HG02623 (cell line): ENCODE measurements around the gene SLC23A3.

Experiments used
- ATAC-seq: cut with Tn5 transposase; IDR thresholded peaks from one replicate; pipeline ENCODE4 v1.9.1; 2021; ENCODE audit warnings: moderate library complexity; ENCODE audit not compliant: unreplicated experiment

SLC23A3 gene

GRCh38 chr2:219176818-219177551 is 7.2 kb upstream of the SLC23A3 start, which contains the start of gene CNPPD1:
CNPPD1 (minus strand) TSS chr2:219176925; CDS start chr2:219176828, 97 bp downstream.
- peak; percentile 63 for ATAC-seq

DNA sequence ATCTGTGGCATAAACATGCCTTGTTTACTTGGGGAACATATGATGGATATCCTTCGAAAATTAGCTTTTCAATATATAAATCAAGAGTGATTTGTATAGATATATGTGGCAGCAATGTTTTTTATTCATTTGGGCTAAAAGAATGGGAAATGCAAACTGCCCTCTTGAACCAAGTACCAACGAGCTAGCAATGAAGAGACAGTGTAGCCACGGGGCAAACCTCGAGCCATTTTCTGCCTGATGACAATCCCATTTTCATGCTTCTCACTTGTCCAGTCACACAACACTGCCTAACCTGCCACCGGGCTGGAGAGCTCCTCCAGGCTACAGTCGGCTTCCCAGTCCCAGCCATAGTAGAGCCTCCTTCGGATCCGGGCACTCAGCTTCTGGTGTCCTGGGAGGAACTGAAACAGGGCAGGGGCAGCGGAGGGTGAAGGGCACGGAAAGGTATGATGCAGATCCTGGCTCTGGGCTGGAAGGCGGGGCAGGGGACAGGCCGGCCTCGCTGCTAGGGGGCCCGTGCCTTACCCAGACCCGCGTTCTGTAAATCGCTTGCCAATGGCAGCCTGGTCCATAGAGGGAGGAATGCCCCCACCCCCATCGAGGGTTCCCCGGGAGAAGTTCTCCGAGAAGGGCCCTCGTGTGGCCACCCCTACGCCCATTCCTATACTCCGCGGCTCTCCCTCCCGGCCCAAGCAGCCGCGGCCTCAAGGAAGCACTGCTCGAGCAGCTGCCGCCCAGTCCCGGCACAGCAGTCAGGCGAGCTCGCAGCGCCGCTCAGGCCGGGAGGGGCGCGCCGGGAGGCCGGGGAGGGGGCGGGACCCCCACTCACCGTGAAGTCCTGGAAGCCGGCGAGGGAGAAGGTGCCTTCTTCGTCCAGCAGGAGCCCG is 6.3 kb upstream of the SLC23A3 start:
- ATAC-seq = peak; percentile 18

DNA sequence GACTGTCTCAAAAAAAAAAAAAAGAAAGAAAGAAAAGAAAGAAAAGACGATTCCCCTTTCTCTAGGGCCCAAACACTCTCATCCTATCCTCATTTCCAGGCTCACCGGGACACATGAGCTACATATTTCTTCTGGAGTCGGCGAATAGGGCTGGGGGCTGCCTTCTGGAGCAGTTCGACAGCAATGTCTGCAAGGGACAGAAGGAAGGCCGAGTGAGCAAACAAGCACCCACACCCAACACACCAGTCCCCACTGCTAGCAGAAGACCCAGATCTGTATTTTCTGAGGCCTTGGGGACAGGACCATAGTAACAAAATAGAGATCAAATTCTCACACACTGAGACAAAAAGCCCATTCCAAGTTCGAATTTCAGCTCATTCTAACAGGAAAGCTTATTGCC is 5.7 kb upstream of the SLC23A3 start:
- no peak for ATAC-seq

GRCh38 chr2:219174801-219175200 is 5.0 kb upstream of the SLC23A3 start:
- ATAC-seq = no peak

- ATAC-seq = no peak
Observed at GRCh38 chr2:219174146-219174545, 4.3 kb upstream of the SLC23A3 start.

DNA sequence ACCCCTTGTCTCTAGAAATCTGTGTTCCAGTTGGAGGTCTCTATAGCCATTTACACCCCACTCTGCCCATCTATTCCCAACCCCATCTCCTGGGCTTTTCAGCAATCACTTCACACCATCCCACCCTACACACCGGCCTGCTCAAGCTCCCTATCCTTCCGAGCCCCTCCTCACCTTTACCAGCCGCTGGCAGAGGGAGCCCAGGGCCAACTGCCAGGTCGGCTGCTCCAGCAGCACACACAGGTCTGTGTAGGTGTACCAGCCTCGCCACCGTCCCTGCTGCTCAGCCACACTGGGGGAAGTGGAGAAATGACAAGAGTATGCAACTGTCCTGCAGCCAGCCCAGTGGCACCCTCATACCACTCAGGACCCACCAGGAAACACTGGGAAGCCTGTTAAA is 3.3 kb upstream of the SLC23A3 start:
- no peak for ATAC-seq

DNA sequence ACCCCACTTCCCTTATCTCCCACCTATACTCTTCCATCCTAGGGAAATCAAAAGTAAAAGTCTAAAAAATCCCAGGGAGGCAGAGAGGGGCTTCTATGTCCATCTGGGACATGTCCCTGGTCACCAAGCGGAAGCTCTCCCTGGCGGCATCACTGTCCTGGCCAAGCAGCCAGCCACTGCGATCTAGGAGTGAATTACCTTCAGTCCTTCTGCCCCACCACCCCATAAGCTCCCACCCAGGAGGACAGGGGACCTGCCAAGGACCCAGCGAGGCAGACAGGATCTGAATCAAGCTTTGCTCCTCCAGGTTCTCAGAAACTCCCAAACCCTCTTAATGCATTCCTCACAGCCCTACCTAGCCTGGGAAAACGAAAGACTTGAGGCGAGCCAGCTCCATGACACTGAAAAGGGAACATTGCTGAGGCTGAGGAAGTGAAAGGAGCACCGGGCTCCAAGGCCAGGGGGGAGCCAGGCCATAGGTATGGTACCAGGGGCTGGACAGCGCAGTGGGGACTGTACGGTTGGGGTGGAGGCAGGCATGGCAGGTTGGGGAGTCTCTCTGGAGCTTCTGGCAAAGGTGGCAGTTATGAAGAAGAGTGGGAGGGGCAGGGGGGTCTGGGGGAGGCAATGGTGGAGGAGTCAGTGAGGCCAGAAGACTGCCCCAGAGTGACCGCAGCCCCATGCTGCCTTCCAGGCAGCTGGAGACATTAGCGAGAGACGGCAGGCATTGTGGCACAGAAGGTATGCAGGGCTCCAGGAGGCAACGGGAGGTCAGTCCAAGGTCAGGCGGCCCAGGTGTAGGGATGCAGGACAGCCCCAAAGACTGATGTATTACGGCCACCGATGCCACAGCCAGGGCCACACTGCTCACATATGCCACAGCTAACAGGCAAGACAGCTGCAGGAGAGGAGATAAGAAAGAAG is 2.7 kb upstream of the SLC23A3 start:
- ATAC-seq = no peak

DNA sequence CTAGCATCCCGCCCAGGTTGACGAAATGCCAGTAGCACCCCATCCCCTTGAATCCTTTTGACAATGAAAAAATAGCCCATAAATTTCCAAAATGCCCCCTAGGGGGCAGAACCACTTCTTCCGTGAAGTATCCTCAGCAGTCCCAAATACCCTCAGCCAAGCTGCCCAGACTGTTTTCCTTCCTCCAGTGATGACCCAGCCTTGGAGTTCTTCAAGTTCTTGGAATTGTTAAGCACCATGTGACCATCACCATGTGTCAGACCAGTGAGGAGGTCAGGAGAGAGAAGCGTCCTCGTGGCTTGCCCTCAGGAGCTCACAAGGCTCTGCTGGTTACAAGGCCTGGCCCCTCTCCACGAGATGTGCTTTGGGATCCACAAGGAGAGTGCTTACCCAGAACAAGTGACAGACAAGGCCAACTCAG is 1.4 kb upstream of the SLC23A3 start:
- ATAC-seq = no peak

DNA sequence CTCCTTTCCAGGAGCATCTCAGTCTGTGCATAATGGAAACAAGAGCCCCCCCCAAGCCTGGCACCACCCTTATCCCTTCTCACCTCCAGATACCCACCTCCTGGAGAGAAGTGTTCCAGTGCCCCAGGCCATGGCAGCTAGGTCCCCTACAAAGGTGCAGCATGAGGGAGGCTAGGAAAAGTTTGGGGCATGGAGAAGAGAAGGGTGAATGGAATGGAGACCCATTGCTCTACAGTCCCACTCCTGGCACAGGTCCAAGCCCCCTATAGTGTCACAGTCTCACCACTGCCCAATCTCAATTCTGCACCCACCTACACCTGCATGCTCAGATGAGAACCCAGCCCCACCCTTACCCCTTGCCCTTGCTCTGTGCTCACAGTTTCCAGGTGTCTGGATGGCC is 897 bp downstream of the SLC23A3 start:
- no peak for ATAC-seq

GRCh38 chr2:219168526-219168925 is 1.3 kb downstream of the SLC23A3 start:
- ATAC-seq = no peak

DNA sequence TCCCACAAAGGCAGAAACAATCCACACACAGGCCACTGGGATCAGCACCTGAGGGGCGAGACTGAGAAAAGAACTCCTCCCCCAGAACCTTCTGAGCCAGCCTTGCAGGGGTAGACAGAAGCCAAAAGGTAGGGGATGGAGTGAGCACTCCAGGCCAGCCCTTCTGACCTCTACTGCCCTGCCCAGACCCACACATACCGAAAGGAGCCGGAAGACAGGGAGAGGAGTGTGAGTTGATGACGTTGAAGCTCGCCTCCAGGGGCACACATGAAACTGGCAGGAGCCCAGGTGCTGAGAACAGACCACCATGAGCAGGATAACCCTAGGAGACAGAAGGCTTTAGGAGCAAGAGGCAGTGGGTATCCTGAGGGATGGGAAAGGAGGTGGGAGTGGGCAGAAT is 1.8 kb downstream of the SLC23A3 start:
- ATAC-seq = no peak

DNA sequence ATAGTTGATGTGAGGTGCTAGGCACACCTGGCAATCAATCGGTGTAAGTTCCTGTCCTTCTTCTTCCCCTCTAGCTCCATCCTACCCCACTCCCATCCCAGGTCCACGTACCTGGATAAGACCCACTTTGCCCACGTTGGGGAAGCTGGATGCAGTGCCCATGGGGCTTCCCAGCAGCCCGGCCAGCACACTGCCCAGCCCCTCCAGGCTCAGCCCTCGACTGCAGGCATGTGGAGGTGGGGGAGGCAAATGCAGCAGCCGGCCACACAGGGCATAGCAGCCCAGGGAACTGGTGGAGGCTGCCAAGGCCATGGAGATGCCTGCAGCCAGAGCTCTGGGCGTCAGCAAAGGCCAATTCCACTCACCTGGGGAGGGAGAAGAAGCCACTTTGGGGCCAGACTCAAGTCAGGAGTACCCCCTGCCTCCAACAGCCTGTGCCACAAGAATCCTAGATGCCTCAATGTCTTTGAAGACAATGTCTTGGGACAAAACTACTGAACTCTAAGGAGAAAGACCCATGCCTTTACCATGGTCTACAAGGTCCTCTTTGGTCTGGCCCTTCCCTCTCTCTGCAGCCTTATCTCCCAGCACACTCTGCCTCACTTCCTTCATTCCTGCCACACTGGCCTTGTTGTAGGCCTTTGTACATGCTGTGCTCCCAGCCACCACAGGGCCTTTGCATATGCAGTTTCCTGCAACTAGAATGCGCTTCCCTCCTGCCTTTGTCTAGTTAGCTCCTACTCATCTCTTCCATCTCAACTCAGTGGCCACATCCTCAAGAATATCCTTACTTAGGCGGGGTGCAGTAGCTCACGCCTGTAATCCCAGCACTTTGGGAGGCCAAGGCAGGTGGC is 4.5 kb downstream of the SLC23A3 start:
- no peak for ATAC-seq

GRCh38 chr2:219163156-219163555 is 6.7 kb downstream of the SLC23A3 start:
- ATAC-seq = no peak

DNA sequence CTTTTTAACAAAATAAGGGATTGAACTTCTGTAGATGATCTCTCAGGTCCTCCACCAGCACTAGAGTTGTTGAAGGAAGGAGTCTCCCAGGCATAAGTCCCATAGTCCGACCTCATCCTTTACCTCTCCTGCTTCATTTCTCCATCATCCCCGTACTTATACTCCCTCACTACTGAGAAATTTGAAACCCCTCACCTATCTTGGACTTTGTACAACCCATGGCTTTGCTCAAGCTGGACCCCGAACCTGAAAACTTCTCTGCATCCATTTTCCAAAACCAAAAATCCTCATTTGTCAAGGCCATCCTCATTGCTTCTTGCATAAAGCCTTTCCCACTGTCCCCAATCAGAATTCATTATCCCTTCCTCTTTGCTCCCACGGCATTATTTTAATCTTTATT is 8.7 kb downstream of the SLC23A3 start:
- ATAC-seq = no peak

DNA sequence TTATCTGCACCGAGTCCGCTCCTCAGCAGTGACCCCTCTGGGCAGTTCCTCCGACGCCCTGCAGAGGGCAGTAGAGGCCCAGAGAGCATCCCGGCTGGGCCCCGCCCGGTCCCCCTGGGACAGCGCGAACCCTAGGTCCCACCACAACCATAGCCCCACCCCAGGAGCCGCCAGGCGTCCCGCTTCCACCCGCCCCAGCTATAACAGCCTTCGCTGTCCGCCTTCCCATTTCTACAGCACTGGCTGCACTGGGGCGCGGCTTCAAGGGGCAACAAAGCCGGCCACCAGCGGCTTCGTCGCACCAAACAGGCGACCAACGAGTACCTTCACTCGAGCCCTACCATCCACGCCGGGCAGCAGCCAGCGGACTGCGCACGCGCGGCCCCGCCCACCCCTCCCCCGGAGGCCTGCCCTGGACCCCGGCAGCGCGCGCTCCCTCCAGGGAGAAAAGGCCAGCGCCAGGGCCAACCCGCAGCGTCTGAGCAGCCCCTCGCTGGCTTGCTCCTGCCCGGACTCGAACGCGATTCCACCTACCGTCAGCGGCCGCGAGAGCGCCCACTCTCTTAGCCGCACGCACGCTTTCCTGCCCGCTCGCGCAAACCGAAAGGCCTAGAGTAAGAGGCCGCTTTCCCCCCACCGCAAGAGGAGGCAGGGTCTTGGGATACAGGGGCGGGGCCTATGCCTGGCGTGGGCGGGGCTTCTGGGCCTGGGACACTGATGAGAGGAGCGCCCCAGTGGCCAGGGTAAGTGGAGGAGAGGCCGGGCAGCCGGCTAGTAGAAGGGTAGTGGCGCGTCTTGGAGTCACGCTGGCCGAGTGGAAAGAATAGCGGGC is 9.4 kb downstream of the SLC23A3 start, which contains the start of gene NHEJ1:
Gene NHEJ1 (minus strand): TSS at position 630 of the 832 bp plus-strand sequence. CDS start 2,453 bp downstream, outside the sequence.
- peak; percentile 81 for ATAC-seq

DNA sequence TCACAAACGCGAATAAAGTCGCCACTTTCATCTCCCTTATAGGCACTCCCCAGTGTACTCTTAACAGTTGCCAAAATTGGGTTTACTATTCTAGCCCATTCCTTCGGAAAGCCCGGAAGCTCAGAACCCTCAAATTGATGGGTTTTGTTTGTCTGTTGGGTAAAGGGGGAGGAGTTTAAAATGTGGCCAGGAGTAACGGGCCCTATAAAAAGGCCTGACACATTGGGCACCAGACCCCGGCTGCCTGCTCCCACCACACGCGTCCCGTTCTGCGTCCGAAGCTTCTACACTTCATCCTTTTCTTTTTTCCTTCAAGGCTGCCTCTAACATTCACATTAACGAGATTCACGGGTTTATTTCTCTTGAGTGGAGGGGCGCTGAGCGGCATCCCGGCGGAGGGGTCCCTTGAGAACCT is 10.1 kb downstream of the SLC23A3 start:
- peak; percentile 1 for ATAC-seq

DNA sequence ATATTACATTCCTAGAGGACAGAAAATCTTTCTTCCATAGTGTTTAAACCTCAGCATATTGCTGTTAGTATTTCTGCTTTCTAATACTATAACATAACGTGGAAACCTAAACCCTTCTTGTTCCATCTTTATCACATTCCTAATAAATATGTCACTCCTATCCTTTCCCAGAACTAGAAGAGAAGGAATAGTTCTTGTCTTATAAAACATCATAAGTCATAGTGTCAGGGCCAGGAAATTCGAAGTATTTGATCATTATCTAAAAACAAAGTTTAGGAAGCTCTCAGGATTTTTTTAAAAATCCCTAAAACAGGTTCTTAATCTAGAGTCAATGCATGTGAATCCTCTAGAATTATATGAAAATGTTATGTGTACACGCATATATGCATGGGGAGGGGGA is 11.2 kb downstream of the SLC23A3 start:
- no peak for ATAC-seq

DNA sequence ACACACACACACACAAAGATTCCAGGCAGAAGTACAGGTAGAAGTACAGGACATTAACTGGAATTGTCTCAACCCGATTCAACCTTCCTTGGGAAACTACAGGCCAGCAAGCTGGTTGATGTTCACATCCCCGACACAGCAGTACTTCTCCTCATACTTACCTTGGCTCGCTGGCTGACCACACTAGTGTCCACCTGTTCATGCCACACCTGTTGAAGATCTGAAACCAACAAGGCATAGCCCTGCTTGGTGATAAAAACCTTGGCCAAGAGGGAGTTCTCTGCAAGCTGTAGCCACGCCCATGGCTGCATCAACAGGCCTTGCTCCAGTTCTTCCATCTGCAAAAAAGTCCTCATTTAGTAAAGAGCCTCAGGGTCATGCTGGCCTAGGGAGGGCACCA is 11.8 kb downstream of the SLC23A3 start:
- ATAC-seq = no peak

GRCh38 chr2:219157396-219157795 is 12.4 kb downstream of the SLC23A3 start:
- no peak for ATAC-seq
